Left forelimb (tissue), 1 donor: ENCODE results near the gene AKAP13.
A peak's percentile ranks its signal among the peaks of the same experiment; 100 is the strongest.

ENCODE experiments used
- DNase-seq: peaks from one replicate; pipeline ENCODE4 v3.0.0-alpha.2; 2018; ENCODE audit warnings: low spot score

AKAP13 gene

DNA sequence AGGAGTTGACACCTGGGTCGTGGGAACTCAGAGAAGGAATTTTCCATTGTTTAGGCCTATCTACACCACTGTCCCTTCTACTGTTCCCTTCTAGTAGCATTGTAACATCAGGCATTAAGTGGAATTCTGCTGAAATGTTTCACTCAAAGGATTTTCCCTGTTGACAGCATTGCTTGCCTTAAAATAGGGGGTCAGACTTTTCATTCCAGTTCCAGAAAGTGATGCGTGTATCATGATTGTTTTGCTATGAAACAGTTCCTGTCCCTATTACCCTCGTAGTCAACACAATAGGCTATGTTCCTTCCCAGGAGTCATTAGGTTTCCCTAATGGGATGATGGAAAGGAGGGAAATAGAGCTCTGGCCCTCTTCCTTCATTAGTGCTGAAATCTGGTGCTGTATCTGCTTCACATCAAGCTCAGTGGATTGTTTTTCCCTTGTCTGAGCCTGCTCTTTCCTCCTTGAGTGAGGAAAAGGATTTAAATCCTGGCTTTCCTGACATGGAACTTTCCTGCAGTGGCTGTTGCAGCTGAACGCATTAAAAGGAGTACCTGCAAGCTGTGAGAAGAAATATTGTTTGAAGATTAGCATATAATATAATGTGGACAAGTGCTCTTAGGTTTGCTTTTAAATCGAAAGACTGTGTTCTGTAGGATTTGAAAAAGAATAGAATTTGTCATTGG lies 218.5 kb downstream of the AKAP13 start:
- DNase-seq = no peak

DNA sequence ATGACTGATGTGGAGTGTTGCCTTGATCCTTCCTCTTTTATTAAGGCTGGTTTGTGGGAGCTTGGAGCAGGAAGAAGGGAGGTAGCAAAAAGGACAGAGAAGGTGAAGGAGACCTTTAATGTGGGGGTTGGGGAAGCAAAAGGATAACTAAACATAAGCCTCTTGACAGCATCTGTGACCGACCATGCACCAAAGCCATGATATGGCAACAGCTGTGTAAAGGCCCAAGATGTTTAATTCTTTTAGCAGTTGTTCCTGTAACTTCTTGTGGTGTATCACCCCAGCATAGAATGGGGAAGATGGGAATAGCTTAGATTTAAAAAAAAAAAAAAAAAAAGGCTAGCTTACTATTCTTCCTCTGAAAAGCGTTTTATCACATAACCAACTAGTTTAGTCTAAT lies 219.6 kb downstream of the AKAP13 start:
- DNase-seq = no peak

DNA sequence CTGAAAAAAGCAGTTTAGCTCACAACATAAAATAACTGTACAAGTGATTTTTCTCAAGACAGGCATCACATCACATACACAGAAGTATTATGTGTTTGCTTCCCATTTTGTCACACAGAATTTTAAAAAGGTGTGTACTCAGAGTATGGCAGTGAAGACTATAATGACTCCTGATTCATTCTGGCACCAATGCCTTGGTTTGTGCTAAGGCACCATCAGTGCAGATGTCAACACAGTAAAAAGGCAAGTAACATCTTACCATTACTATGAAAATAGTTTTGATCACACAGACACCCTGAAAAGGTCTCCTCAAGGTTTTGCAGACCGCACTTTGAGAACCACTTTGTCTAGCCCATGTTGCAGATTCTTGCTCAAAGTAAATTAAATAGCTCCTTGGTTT lies 222.8 kb downstream of the AKAP13 start:
- no peak for DNase-seq

DNA sequence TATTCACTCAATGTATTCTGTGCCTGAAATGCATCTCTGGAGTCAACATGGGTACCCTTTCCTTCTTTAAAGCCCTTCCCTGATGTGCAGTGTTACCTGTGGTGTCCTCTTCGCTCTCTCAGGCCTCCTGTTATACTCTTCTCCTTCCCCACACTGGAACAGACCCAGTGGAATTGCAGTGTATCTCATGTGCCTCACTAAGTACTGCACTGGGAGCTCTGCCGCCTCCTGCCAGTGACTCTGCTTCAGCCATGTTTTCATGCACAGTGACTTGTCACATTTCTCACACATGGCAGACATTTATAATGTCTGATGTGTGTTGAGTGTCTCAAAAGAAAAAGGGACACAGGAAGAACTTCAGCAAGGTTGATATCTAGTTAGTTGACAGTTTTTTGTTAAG lies 223.3 kb downstream of the AKAP13 start:
- DNase-seq = no peak

DNA sequence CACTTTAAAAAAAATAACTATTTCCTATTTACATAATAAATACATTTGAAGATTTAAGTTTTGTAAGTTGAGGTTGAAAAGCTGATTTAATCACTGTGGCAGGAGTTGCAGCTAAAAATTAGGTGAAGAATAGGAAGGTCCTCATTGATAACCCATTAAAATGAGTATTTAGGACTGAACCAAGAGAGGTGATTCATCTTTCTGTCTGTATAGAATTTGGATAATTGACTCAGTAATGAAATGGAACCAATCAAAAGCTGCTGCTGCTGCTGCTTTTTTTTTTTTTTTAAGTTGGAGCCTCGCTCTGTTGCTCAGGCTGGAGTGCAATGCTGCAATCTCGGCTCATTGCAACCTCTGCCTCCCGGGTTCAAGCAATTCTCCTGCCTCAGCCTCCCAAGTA lies 223.8 kb downstream of the AKAP13 start:
- no peak for DNase-seq

GRCh38 chr15:85606738-85607137 lies 226.3 kb downstream of the AKAP13 start:
- no peak for DNase-seq

- DNase-seq = no peak
Observed at GRCh38 chr15:85607141-85607806, 226.9 kb downstream of the AKAP13 start.

GRCh38 chr15:85607842-85608241 lies 227.4 kb downstream of the AKAP13 start:
- DNase-seq = no peak

DNA sequence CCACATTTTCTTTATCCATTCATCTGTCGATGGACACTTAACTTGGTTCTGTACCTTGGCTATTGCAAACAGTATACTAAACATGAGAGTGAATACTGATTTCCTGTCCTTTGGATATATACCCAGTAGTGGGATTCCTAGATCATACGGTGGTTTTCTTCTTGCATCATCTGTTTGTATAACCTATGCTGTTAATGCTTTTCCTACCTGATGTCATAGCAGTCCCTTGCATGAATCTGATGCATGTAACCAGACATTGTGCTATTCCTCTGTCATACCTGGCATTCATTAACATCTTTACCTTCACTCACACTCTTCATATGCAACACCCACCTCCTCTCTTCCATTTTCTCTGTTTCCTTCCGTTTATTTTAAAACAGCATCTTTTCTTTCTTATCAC lies 229.1 kb downstream of the AKAP13 start:
- no peak for DNase-seq

- no peak for DNase-seq
Observed at GRCh38 chr15:85611361-85611760, 231.0 kb downstream of the AKAP13 start.

- no peak for DNase-seq
Observed at GRCh38 chr15:85614059-85614458, 233.7 kb downstream of the AKAP13 start.

GRCh38 chr15:85615930-85616329 lies 235.5 kb downstream of the AKAP13 start:
- no peak for DNase-seq

GRCh38 chr15:85616549-85617110 lies 236.2 kb downstream of the AKAP13 start:
- DNase-seq = no peak

DNA sequence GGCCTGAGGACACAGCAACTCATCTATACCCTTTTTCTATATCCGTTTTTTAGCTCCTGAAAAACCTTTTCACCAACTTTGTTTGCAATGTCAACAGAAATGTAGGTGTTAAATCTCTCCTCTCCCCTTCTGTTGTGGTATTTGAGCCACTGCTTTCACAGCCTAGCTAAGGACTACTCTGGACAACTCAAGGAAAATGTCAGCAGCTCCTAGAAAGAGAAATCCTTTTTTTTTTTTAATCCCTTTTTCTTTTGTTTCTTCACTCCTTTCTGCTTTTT lies 237.8 kb downstream of the AKAP13 start:
- no peak for DNase-seq

DNA sequence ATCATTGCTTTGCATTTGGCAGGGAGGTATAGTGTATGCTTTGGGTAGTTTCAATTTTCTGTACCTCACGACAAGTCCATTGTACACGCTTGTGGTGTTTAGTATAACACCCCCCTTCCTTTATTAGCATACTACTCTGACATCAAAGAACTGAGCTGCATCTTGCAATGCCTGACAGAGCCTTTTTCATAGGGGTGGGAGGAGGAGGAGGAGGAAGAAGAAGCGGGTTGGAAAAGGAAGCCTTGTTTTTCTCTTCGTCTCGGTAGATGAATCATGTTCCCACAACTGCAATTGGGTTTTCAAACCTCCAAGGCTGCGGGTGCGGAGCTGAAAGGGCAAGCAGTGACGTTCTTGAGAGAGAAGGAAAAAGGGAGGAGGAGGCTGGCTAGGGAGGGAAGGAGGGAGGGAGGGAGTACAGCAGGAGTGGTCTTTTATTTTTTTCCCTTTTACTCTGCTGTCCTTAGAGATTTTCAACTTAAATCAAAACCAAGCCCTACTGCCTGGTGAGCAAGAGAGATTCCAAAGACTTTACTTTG lies 238.6 kb downstream of the AKAP13 start:
- DNase-seq = peak; percentile 80

GRCh38 chr15:85619992-85620689 lies 239.7 kb downstream of the AKAP13 start:
- DNase-seq = no peak

GRCh38 chr15:85620690-85621049 lies 240.3 kb downstream of the AKAP13 start:
- no peak for DNase-seq

DNA sequence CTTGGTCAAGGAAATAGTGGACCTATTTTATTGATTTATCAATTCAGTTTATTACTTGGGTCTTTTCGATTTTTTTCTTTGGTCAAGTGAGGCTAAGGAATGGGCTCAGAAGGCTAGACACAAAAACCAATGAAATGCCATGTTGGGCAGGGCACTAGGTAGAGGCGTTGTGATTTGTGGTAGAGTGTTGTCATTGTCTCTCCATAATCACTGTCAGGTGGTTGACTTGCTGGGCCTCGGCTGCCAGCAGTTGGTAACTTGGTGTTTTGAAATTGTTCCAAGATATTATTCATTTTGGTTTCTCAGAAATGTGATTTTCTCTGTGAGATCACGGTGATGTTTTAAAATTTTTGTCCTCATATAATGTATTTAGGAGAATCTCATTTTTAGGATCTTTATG lies 240.7 kb downstream of the AKAP13 start:
- DNase-seq = no peak

DNA sequence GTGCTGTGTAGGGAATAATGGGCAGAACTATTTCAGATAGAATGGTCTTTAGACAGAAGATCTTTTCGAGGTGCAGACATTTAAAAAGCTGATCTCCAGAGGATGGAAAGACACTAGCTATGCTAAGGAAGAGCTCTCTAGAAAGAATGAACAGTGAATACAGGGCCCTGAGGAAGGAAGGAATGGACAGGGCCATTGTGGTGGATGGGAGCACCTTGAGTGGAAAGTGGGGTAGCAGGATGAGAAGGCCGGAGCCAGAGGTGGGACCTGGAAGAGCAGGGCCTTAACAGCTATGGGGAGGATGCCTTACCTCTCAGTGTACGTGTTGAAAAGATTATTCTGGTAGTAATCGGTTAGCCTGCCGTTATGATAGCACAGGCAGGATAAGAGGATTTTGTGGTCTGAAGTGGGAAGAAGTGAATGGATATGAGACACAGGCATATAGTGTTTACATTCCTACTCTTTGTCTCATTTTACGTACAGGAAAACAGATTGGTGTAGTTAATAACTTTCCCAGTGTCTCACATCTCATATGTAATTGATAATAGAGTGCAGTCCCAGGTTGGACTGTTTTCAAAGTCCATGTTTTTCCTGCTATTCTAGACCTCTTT lies 241.9 kb downstream of the AKAP13 start:
- DNase-seq = no peak

GRCh38 chr15:85623315-85624049 lies 243.1 kb downstream of the AKAP13 start:
- no peak for DNase-seq

DNA sequence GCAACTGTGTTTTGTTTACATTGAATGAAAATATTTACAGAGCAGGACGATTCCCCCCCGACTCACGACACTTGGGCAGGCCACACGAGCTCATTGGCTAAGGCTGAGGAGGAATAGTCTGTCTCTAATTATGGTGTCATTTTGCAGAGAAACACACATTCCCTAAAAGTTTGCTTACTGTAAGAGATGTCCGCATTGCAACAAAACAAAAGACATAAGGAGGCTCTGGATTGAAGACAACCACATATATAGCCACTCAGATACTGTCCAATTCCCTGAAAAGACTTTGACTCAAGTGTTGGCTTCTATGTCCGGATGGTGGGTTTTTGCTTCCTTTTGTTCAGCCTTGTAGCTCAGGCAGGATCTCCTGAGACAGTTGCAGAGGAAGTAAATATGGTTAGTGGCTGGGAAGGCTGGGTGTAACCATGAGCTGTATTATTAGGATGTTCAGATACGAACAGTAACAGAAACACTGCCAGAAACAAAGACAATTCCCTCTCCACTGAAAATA lies 243.9 kb downstream of the AKAP13 start:
- no peak for DNase-seq
